HepG2 (cell line): ENCODE data around the gene NSUN6. TPM values are rescaled to one million over a fixed set of nuclear protein-coding genes. Genes with fewer than 3 reads are reported as not detected.
A peak's percentile ranks its signal among the peaks of the same experiment; 100 is the strongest.

Source experiments
- BRCA1 ChIP-seq: sonication (generic); formaldehyde crosslinking; IDR thresholded peaks from 2 replicates; pipeline ENCODE4 v1.4.0; 2020; ENCODE audit warnings: missing genetic modification reagents
- EP300 ChIP-seq, 3 experiments: sonication (generic) in 1 of 3; formaldehyde crosslinking in 1 of 3; IDR thresholded peaks; 2 replicates each; pipeline versions ENCODE4 v1.5.1 to v1.6.1; 2011 to 2020; ENCODE audit warnings: low read depth in 2 of 3, low read length in 2 of 3, borderline replicate concordance in 1 of 3, improper control_type of control experiment in 1 of 3, mild to moderate bottlenecking in 1 of 3, missing genetic modification reagents in 1 of 3, moderate library complexity in 1 of 3
- FOXO1 ChIP-seq: sonication (generic); formaldehyde crosslinking; IDR thresholded peaks from 2 replicates; pipeline ENCODE4 v1.4.0; 2020; ENCODE audit warnings: missing genetic modification reagents
- HDAC2 ChIP-seq: sonication (generic); formaldehyde crosslinking; IDR thresholded peaks from 2 replicates; pipeline ENCODE4 v1.4.0; 2020; ENCODE audit warnings: missing genetic modification reagents
- HMG20B ChIP-seq: conservative IDR thresholded peaks from 2 replicates; pipeline ENCODE4 v1.6.1; 2016; ENCODE audit warnings: missing genetic modification reagents, missing compliant biosample characterization
- KAT8 ChIP-seq: IDR thresholded peaks from 2 replicates; pipeline ENCODE4 v1.6.1; 2016; ENCODE audit warnings: missing genetic modification reagents, missing compliant biosample characterization
- NKX3-1 ChIP-seq: sonication (generic); formaldehyde crosslinking; IDR thresholded peaks from 2 replicates; pipeline ENCODE4 v1.5.0; 2020; ENCODE audit warnings: missing genetic modification reagents
- SP5 ChIP-seq: IDR thresholded peaks from 2 replicates; pipeline ENCODE4 v1.6.1; 2016; ENCODE audit warnings: low read depth, borderline replicate concordance
- TAF1 ChIP-seq: sonication (generic); formaldehyde crosslinking; IDR thresholded peaks from 2 replicates; pipeline ENCODE4 v1.4.0; 2020; ENCODE audit warnings: missing genetic modification reagents
- ZBTB39 ChIP-seq: sonication (generic); formaldehyde crosslinking; IDR thresholded peaks from 2 replicates; pipeline ENCODE4 v1.5.0; 2020; ENCODE audit warnings: missing genetic modification reagents
- ZNF124 ChIP-seq: sonication (generic); formaldehyde crosslinking; IDR thresholded peaks from 2 replicates; pipeline ENCODE4 v1.4.0; 2020; ENCODE audit warnings: missing genetic modification reagents
- ZNF292 ChIP-seq: sonication (generic); formaldehyde crosslinking; IDR thresholded peaks from 2 replicates; pipeline ENCODE4 v1.8.1; 2022; ENCODE audit warnings: mild to moderate bottlenecking, low read depth, missing genetic modification reagents, borderline replicate concordance
- ZNF331 ChIP-seq: sonication (generic); formaldehyde crosslinking; IDR thresholded peaks from 2 replicates; pipeline ENCODE4 v1.4.0; 2020; ENCODE audit warnings: missing genetic modification reagents
- ZNF589 ChIP-seq: sonication (generic); formaldehyde crosslinking; conservative IDR thresholded peaks from 2 replicates; pipeline ENCODE4 v1.8.0; 2022; ENCODE audit warnings: mild to moderate bottlenecking, moderate library complexity, missing genetic modification reagents
- ZNF607 ChIP-seq: sonication (generic); formaldehyde crosslinking; IDR thresholded peaks from 2 replicates; pipeline ENCODE4 v1.5.1; 2020; ENCODE audit warnings: missing genetic modification reagents, mild to moderate bottlenecking, borderline replicate concordance
- ZNF644 ChIP-seq: IDR thresholded peaks from 2 replicates; pipeline ENCODE4 v1.6.1; 2016; ENCODE audit warnings: low read depth
- ZNF646 ChIP-seq: sonication (generic); formaldehyde crosslinking; IDR thresholded peaks from 2 replicates; pipeline ENCODE4 v1.9.0; 2021; ENCODE audit warnings: mild to moderate bottlenecking, missing genetic modification reagents
- ZNF660 ChIP-seq: sonication (generic); formaldehyde crosslinking; IDR thresholded peaks from 2 replicates; pipeline ENCODE4 v1.5.1; 2020; ENCODE audit warnings: mild to moderate bottlenecking, low read depth, missing genetic modification reagents, borderline replicate concordance
- ZNF710 ChIP-seq: sonication (generic); formaldehyde crosslinking; IDR thresholded peaks from 2 replicates; pipeline ENCODE4 v1.5.0; 2020; ENCODE audit warnings: mild to moderate bottlenecking, missing genetic modification reagents, borderline replicate concordance
- polyA plus RNA-seq, 8 experiments: library from polyadenylated mRNA; depleted of rRNA in 3 of 8; stranded (reverse) in 7 of 8; unstranded in 1 of 8; fragments of >200 nt; fragmentation: Illumina TruSeq in 4 of 8; extraction: Trizol in 4 of 8; gene quantifications; 2 replicates each; pipeline versions ENCODE4 v1.2.1 to v1.2.3, GENCODE V29; 2011 to 2016; ENCODE audit warnings: low read depth in 4 of 8, missing spikeins in 1 of 8, mixed read lengths in 1 of 8; ENCODE audit not compliant: insufficient read depth in 1 of 8
- total RNA-seq, 5 experiments: library from RNA; depleted of rRNA; stranded (reverse); fragments of >200 nt; fragmentation: Illumina TruSeq; extraction: Trizol; gene quantifications; 2 replicates each; pipeline ENCODE4 v1.2.3, GENCODE V29; 2016; ENCODE audit warnings: low read depth in 1 of 5

The NSUN6 gene
- total and polyA plus RNA-seq, 2 of the 13 experiments (the other 11 are each of a cell fraction or from before 2014, with no cell fraction given) = 17.2 to 19.3 TPM

- TF ChIP-seq ZNF710 (CRISPR knock-in tag) (peak; percentile 74; the same call in 1 of the 2 replicates), HDAC2 (CRISPR knock-in tag) (peak; percentile 82), SP5 (CRISPR knock-in tag) (peak; percentile 84), ZNF646 (CRISPR knock-in tag) (peak; percentile 45; the same call in 1 of the 2 replicates), BRCA1 (CRISPR knock-in tag) (no peak), ZNF589 (no peak), FOXO1 (CRISPR knock-in tag) (peak; percentile 91), ZNF607 (CRISPR knock-in tag) (no peak; the same call in 1 of the 2 replicates), ZNF331 (CRISPR knock-in tag) (peak; percentile 54; the same call in 1 of the 2 replicates), ZNF660 (CRISPR knock-in tag) (no peak), ZNF124 (CRISPR knock-in tag) (peak; percentile 60; the same call in 1 of the 2 replicates), ZBTB39 (CRISPR knock-in tag) (no peak), ZNF644 (CRISPR knock-in tag) (peak; percentile 90), NKX3-1 (CRISPR knock-in tag) (no peak), HMG20B (CRISPR knock-in tag) (peak; percentile 77), EP300 (IDR thresholded peaks at IDR 0.05; ENCODE audit: low read depth in 2 of 2, low read length in 2 of 2) (peak; percentile 61 to 91; a peak in 3 of 4 replicates), EP300 (CRISPR knock-in tag; IDR thresholded peaks at IDR 0.05; ENCODE audit: borderline replicate concordance) (peak; percentile 92), ZNF292 (peak; percentile 79; the same call in 1 of the 2 replicates), KAT8 (peak; percentile 64), TAF1 (CRISPR knock-in tag) (peak; percentile 50; the same call in 1 of the 2 replicates)
Observed at GRCh38 chr10:18610517-18610916, 40.9 kb downstream of the NSUN6 start (continued).
